PC-9 (cell line): ENCODE measurements around the gene ZNF3. TPM values are rescaled to one million over a fixed set of nuclear protein-coding genes. Genes with fewer than 3 reads are reported as not detected.

ENCODE experiments used
- BruUV-seq: library from RNA; stranded (reverse); fragments of 400-500 nt; replicated peaks from 2 replicates; lab custom pipeline; 2021; lab: Mats Ljungman, UMichigan
- CTCF ChIA-PET: fragments of 300-600 bp; sonication (Branson Sonifier 250); formaldehyde crosslinking; loops from one replicate; lab custom pipeline; 2022; ENCODE audit warnings: antibody characterized with exemption; lab: Charles Lee
- POLR2A ChIA-PET: fragments of 300-600 bp; sonication (Branson Sonifier 250); formaldehyde crosslinking; loops from one replicate; lab custom pipeline; 2022; ENCODE audit warnings: antibody characterized with exemption; ENCODE audit not compliant: unreplicated experiment; lab: Charles Lee
- DNase-seq, 2 experiments: peaks; one replicate each; pipeline versions ENCODE4 v3.0.0 to v3.0.0-alpha.2; 2015 to 2022; ENCODE audit warnings: mixed read lengths in 1 of 2
- H2AFZ ChIP-seq: fragments of 200-600 bp; sonication (generic); 2 replicates; pipeline ENCODE4 v1.8.1; 2017; ENCODE audit warnings: antibody characterized with exemption
- H3F3A ChIP-seq: fragments of 200-600 bp; sonication (generic); 2 replicates; pipeline ENCODE4 v1.8.1; 2017; ENCODE audit warnings: antibody characterized with exemption, mild to moderate bottlenecking, low read depth; ENCODE audit not compliant: insufficient read depth
- H3K27ac ChIP-seq: fragments of 200-600 bp; sonication (generic); 2 replicates; pipeline ENCODE4 v1.6.1; 2016; ENCODE audit warnings: mixed run types
- H3K27me3 ChIP-seq: fragments of 200-600 bp; sonication (generic); 2 replicates; pipeline ENCODE4 v1.6.1; 2016; ENCODE audit warnings: low read depth, mixed run types; ENCODE audit not compliant: insufficient read depth
- H3K36me3 ChIP-seq: fragments of 200-600 bp; sonication (generic); 2 replicates; pipeline ENCODE4 v1.6.1; 2016; ENCODE audit warnings: low read depth, mixed run types
- H3K4me1 ChIP-seq: fragments of 200-600 bp; sonication (generic); replicated peaks from 2 replicates; pipeline ENCODE4 v1.6.1; 2016; ENCODE audit warnings: mixed run types; ENCODE audit not compliant: insufficient read depth
- H3K4me2 ChIP-seq: fragments of 200-600 bp; sonication (generic); 2 replicates; pipeline ENCODE4 v1.6.1; 2017; ENCODE audit warnings: mixed run types
- H3K4me3 ChIP-seq: fragments of 200-600 bp; sonication (generic); 2 replicates; pipeline ENCODE4 v1.6.1; 2016; ENCODE audit warnings: mixed run types
- H3K79me2 ChIP-seq: fragments of 200-600 bp; sonication (generic); 2 replicates; pipeline ENCODE4 v1.6.1; 2017; ENCODE audit warnings: low read depth, mixed run types
- H3K9me2 ChIP-seq: fragments of 200-600 bp; sonication (generic); 2 replicates; pipeline ENCODE4 v1.8.1; 2017; ENCODE audit warnings: mild to moderate bottlenecking; ENCODE audit not compliant: insufficient read depth
- H3K9me3 ChIP-seq: fragments of 200-600 bp; sonication (generic); 2 replicates; pipeline ENCODE4 v1.8.1; 2016; ENCODE audit warnings: low read depth; ENCODE audit not compliant: insufficient read depth
- H4K20me1 ChIP-seq: fragments of 200-600 bp; sonication (generic); 2 replicates; pipeline ENCODE4 v1.8.1; 2017; ENCODE audit not compliant: insufficient read depth
- EZH2 ChIP-seq: fragments of 200-600 bp; sonication (generic); IDR thresholded peaks from 2 replicates; pipeline ENCODE4 v1.8.0; 2017; ENCODE audit warnings: antibody characterized with exemption, low read depth
- intact Hi-C: fragments of 100-400 bp; cut with micrococcal nuclease; formaldehyde crosslinking; loops from one replicate; pipeline ENCODE4 v1.10.0; 2022; ENCODE audit not compliant: unreplicated experiment
- total RNA-seq: library from RNA; stranded (reverse); gene quantifications from 2 replicates; pipeline ENCODE4 v1.2.3, GENCODE V29; 2021
- TF ChIP-seq, protein P1 (sequence below): fragments of 200-600 bp; sonication (generic); conservative IDR thresholded peaks from 2 replicates; pipeline ENCODE4 v1.6.1; 2017; ENCODE audit warnings: mixed run types, antibody characterized with exemption, mild to moderate bottlenecking, moderate library complexity

ZNF3 gene
- total RNA-seq, 1 experiment from 2014 or later: 39.0 TPM

DNA sequence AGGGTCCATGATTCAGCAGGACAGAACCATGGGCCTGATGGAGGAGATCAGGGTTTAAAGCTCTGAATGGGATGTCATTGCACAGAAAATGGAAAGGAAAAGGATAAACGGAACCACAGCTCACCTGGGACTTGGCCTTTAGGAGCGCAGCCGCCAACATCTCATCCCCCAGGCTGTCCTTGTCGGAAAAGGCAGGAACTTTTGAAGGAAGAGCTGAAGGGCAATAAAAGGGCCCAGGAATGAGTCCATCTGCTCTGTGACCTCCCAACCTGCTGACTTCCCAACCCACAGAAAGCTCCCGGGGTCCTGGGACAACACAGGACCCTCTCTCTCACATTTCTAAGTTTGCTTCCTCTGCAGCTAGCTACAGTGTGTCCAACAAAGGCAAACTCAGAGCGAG is 6.1 kb downstream of the ZNF3 start:
- Histone ChIP-seq H3K4me2 (no peak overlapping the region), H4K20me1 (peaks cover 8% of the 10 kb centered on the region; the same call in 1 of the 2 replicates), H3K27me3 (no peaks in the 10 kb centered on the region), H3K9me2 (no peaks in the 10 kb centered on the region), H3K4me1 (peaks cover 7% of the 10 kb centered on the region), H3F3A (peaks cover 3% of the 10 kb centered on the region; the same call in 1 of the 2 replicates), H3K36me3 (peaks cover 93% of the 10 kb centered on the region), H3K79me2 (peaks cover 41% of the 10 kb centered on the region), H2AFZ (no peak overlapping the region), H3K9me3 (peaks cover 44% of the 10 kb centered on the region), H3K27ac (no peak overlapping the region), H3K4me3 (no peak overlapping the region)
- no peak for DNase-seq
- ChIA-PET CTCF (no interaction called here), POLR2A (no interaction called here)
- BruUV-seq: no TSS peak
- TF ChIP-seq EZH2: no peak
- TF ChIP-seq, protein P1, sequence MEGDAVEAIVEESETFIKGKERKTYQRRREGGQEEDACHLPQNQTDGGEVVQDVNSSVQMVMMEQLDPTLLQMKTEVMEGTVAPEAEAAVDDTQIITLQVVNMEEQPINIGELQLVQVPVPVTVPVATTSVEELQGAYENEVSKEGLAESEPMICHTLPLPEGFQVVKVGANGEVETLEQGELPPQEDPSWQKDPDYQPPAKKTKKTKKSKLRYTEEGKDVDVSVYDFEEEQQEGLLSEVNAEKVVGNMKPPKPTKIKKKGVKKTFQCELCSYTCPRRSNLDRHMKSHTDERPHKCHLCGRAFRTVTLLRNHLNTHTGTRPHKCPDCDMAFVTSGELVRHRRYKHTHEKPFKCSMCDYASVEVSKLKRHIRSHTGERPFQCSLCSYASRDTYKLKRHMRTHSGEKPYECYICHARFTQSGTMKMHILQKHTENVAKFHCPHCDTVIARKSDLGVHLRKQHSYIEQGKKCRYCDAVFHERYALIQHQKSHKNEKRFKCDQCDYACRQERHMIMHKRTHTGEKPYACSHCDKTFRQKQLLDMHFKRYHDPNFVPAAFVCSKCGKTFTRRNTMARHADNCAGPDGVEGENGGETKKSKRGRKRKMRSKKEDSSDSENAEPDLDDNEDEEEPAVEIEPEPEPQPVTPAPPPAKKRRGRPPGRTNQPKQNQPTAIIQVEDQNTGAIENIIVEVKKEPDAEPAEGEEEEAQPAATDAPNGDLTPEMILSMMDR: no peak
- intact Hi-C loops: no loop called here

DNA sequence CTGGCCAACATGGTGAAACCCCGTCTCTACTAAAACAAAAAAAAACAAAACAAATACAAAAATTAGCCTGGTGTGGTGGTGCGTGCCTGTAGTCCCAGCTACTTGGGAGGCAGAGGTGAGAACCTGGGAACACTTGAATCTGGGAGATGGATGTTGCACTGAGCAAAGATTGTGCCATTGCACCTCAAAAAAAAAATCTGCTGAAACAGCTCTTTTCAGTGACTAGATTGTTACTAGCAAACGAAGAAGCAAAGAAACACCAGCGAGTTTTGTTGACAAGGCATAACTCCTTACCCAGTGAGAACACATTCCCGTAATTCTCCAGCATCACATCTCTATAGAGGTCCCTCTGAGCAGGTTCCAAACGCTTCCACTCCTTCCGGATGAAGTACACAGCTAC is 6.7 kb downstream of the ZNF3 start:
- Histone ChIP-seq H3K9me3 (peaks cover 50% of the 10 kb centered on the region), H3K4me2 (no peak overlapping the region), H3K27ac (no peak overlapping the region), H3K9me2 (no peaks in the 10 kb centered on the region), H3K27me3 (no peaks in the 10 kb centered on the region), H4K20me1 (peaks cover 8% of the 10 kb centered on the region; the same call in 1 of the 2 replicates), H3K4me3 (no peak overlapping the region), H2AFZ (no peak overlapping the region), H3F3A (peaks cover 3% of the 10 kb centered on the region; the same call in 1 of the 2 replicates), H3K4me1 (0 out of 2 replicates have a peak, but pooled peaks cover 1% of the 10 kb centered on the region), H3K79me2 (peaks cover 35% of the 10 kb centered on the region), H3K36me3 (peaks cover 96% of the 10 kb centered on the region)
- ChIA-PET CTCF (no interaction called here), POLR2A (no interaction called here)
- no peak for DNase-seq
- intact Hi-C loops: no loop called here
- BruUV-seq: no TSS peak
- TF ChIP-seq, protein P1: no peak
- TF ChIP-seq EZH2: no peak

DNA sequence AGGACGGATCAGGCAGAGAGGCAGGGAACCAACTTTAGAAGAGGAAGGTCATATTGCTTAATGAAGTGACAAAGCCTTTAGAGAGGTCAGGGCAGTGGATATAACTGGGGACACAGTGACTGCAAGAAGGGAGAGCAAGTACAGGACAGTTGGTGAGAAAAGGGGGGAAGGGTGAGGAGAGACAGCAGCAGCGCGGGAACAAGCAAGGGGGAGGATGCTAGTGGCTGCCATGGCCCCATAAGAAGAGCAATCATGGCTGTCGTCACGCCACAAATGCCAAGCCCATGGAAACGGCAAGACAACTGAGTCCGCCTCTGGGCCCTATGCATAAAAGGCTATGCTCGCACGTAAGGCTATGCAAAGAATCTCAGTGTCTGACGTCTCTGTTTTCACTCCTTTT is 9.1 kb downstream of the ZNF3 start:
- BruUV-seq: no TSS peak
- Histone ChIP-seq H3K79me2 (peaks cover 11% of the 10 kb centered on the region), H3K4me2 (no peak overlapping the region), H3K4me3 (no peak overlapping the region), H3K36me3 (peaks cover 84% of the 10 kb centered on the region), H3K9me2 (no peaks in the 10 kb centered on the region), H3K27me3 (no peaks in the 10 kb centered on the region), H3K4me1 (no peaks in the 10 kb centered on the region), H3K9me3 (peaks cover 52% of the 10 kb centered on the region), H3F3A (peaks cover 10% of the 10 kb centered on the region; the same call in 1 of the 2 replicates), H3K27ac (no peak overlapping the region), H4K20me1 (no peaks in the 10 kb centered on the region), H2AFZ (no peak overlapping the region)
- DNase-seq: no peak
- ChIA-PET POLR2A (no interaction called here), CTCF (no interaction called here)
- intact Hi-C loops: no loop called here
- TF ChIP-seq, protein P1: no peak
- no peak for TF ChIP-seq EZH2
